ENCODE data around the gene FRMD8. TPM values are rescaled to one million over a fixed set of nuclear protein-coding genes. Genes with fewer than 3 reads are reported as not detected.

Gene FRMD8
- total and polyA plus RNA-seq, 2 of the 4 experiments (the other 2 are of a cell fraction) = 11.3 to 19.8 TPM

DNA sequence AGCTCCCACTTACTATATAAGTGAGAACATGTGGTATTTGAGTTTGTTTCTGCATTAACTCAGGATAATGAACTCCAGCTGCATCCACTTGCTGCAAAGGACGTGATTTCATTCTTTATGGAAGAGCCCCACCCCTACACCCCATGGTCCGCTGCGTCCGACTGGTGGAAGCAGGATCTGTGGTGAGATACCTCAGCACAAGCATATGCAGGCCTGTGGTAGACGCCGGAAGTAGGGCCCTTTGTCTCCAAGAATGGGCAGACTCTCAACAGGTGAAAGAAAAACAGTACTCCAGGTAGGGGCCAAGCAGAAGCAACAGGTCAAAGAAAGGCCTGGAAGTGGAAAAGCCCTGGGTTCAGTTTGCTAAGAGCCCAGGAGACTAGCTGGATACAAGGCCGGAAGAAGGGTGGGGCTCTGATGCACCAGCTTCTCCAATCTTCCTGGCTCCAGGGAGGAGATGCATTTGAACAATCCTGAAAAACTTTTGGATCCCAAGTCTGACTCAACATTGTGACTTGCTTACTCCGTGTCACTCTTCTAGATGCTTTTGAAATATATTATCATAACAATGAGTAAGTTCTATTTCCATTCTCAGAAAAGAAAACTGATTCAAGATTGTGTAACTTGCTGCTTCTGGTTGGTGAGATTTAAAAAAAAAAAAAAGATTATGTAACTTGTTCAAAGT, 66.5 kb downstream of the FRMD8 start:
- POLR2A ChIA-PET (ENCODE audit: unreplicated experiment) = interaction anchor here (0.6 to 1.0 kb wide), 4 partner anchors 24 to 55 kb away, joined by 3 to 6 read pairs (median 4); partner anchors contain the start of gene MALAT1
- ATAC-seq (ENCODE audit: low read depth) (peak; percentile 15), DNase-seq (peak; percentile 87)
- in situ Hi-C loops (cut with MboI; ENCODE audit: low sequenced_read_pairs) (no loop called here), intact Hi-C loops (cut with micrococcal nuclease) (no loop called here), dilution Hi-C loops (cut with HindIII; ENCODE audit: low sequenced_read_pairs, unreplicated experiment) (no loop called here)
- Histone ChIP-seq H2AFZ (replicated peaks; ENCODE audit: low read length, poor library complexity) (no peak overlapping the region), H3K14ac (replicated peaks; ENCODE audit: low read depth, low read length) (no peak overlapping the region), H2AK9ac (replicated peaks; ENCODE audit: low read depth, low read length, poor library complexity) (no peak overlapping the region), H3K56ac (ENCODE audit: extremely low read depth, insufficient read depth, low read length) (no peak overlapping the region), H2AK5ac (ENCODE audit: low read depth, low read length) (0 out of 2 replicates have a peak overlapping the region, but pooled peaks have one; percentile 4), H4K20me1 (ENCODE audit: insufficient read depth, low read length) (peaks cover 25% of the 10 kb centered on the region), H2BK15ac (ENCODE audit: low read depth, low read length) (no peak overlapping the region), H4K8ac (ENCODE audit: low read depth in 2 of 2, low read length in 2 of 2) (no peak overlapping the region), H3K23ac (ENCODE audit: low read depth, low read length) (no peak overlapping the region), H3K4me3 (ENCODE audit: insufficient read depth, low read depth, low read length) (no peak overlapping the region), H3K36me3 (ENCODE audit: control insufficient read depth, insufficient read depth, low read length) (no peaks in the 10 kb centered on the region), H3K9me1 (ENCODE audit: insufficient read depth, low read length) (peaks cover 6% of the 10 kb centered on the region; the same call in 1 of the 2 replicates), H2BK120ac (ENCODE audit: low read depth, low read length) (no peak overlapping the region), H3K27me3 (ENCODE audit: control insufficient read depth, insufficient read depth, low read length) (no peaks in the 10 kb centered on the region), H3K9ac (ENCODE audit: low read depth, low read length) (no peak overlapping the region), H3K4me1 (ENCODE audit: control insufficient read depth, insufficient read depth, low read length) (peaks cover 10% of the 10 kb centered on the region; the same call in 1 of the 2 replicates), H3K79me1 (ENCODE audit: low read depth in 1 of 2, low read length in 2 of 2) (peaks cover 5 to 38% of the 10 kb centered on the region in 2 experiments; a peak in 3 of 4 replicates), H3K18ac (ENCODE audit: low read depth, low read length) (no peak overlapping the region), H3K27ac (ENCODE audit: insufficient read depth, low read length) (peak overlapping the region; percentile 30; the same call in 1 of the 2 replicates), H3K4ac (ENCODE audit: low read depth, low read length) (peak overlapping the region; percentile 8; the same call in 1 of the 2 replicates), H4K5ac (ENCODE audit: low read depth, low read length) (no peak overlapping the region), H2BK20ac (ENCODE audit: low read depth, low read length) (no peak overlapping the region), H3K4me2 (ENCODE audit: low read depth, low read length) (no peak overlapping the region), H4K91ac (ENCODE audit: insufficient read depth, low read depth, low read length) (peak overlapping the region; percentile 47; the same call in 1 of the 2 replicates), H2BK5ac (ENCODE audit: low read depth, low read length, poor library complexity, severe bottlenecking) (peak overlapping the region; percentile 31), H3K9me3 (ENCODE audit: control insufficient read depth, insufficient read depth, low read length) (no peaks in the 10 kb centered on the region)
- CTCF ChIA-PET = no interaction called here
- TF ChIP-seq BHLHE40 (IDR thresholded peaks at IDR 0.05; ENCODE audit: low read depth, low read length) (no peak), MAFK (IDR thresholded peaks at IDR 0.05; ENCODE audit: low read depth, low read length) (no peak), POLR2A (IDR thresholded peaks at IDR 0.05; ENCODE audit: low read depth, low read length) (no peak; the same call in 1 of the 2 replicates), CHD1 (IDR thresholded peaks at IDR 0.05; ENCODE audit: low read depth, low read length) (no peak), CTCF (conservative IDR thresholded peaks at IDR 0.05; ENCODE audit: low read depth, low read length) (no peak), FOS (IDR thresholded peaks at IDR 0.05; ENCODE audit: low read depth, low read length) (0 out of 2 replicates have a peak, but pooled peaks have one; percentile 6), NFE2L2 (IDR thresholded peaks at IDR 0.05; ENCODE audit: low read depth, low read length) (no peak), CEBPB (IDR thresholded peaks at IDR 0.05; ENCODE audit: low read depth, low read length) (peak; percentile 93), RFX5 (IDR thresholded peaks at IDR 0.05; ENCODE audit: low read depth, low read length) (peak; percentile 33; the same call in 1 of the 2 replicates), MXI1 (IDR thresholded peaks at IDR 0.05; ENCODE audit: borderline replicate concordance, low read depth, low read length) (no peak), RAD21 (IDR thresholded peaks at IDR 0.05; ENCODE audit: low read length) (no peak; the same call in 1 of the 2 replicates), MAZ (IDR thresholded peaks at IDR 0.05; ENCODE audit: borderline replicate concordance, low read depth, low read length) (no peak), SMC3 (IDR thresholded peaks at IDR 0.05; ENCODE audit: low read depth, low read length) (no peak)
- TF ChIP-seq, protein P1, sequence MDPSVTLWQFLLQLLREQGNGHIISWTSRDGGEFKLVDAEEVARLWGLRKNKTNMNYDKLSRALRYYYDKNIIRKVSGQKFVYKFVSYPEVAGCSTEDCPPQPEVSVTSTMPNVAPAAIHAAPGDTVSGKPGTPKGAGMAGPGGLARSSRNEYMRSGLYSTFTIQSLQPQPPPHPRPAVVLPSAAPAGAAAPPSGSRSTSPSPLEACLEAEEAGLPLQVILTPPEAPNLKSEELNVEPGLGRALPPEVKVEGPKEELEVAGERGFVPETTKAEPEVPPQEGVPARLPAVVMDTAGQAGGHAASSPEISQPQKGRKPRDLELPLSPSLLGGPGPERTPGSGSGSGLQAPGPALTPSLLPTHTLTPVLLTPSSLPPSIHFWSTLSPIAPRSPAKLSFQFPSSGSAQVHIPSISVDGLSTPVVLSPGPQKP (IDR thresholded peaks at IDR 0.05; ENCODE audit: borderline replicate concordance, low read depth, low read length) = no peak
- TF ChIP-seq, protein P2, sequence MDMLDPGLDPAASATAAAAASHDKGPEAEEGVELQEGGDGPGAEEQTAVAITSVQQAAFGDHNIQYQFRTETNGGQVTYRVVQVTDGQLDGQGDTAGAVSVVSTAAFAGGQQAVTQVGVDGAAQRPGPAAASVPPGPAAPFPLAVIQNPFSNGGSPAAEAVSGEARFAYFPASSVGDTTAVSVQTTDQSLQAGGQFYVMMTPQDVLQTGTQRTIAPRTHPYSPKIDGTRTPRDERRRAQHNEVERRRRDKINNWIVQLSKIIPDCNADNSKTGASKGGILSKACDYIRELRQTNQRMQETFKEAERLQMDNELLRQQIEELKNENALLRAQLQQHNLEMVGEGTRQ (IDR thresholded peaks at IDR 0.05; ENCODE audit: low read depth, low read length) = no peak
- no TSS peak for BruUV-seq (replicated peaks)
- WGBS, 2 experiments (ENCODE audit: extremely low coverage in 2 of 2, insufficient read length in 1 of 2) = no CpG with 5 or more reads among the region's 8 CpGs

All from IMR-90 (cell line).